IMR-90 (cell line): ENCODE measurements around the gene RPGRIP1L.

Experiments
- CTCF ChIP-seq: conservative IDR thresholded peaks from 2 replicates; pipeline ENCODE4 v1.5.1; 2012; ENCODE audit warnings: mild to moderate bottlenecking, low read depth, low read length, improper control_type of control experiment
- RFX5 ChIP-seq: IDR thresholded peaks from 2 replicates; pipeline ENCODE4 v1.8.0; 2012; ENCODE audit warnings: low read depth, mild to moderate bottlenecking, low read length, moderate library complexity

- TF ChIP-seq CTCF (no peak), RFX5 (no peak)
These were observed 115.5 kb downstream of the RPGRIP1L start for GRCh38 chr16:53588081-53588648.
